ENCODE data around the gene RTEL1. TPM values are rescaled to one million over a fixed set of nuclear protein-coding genes. Genes with fewer than 3 reads are reported as not detected.

RTEL1 gene
- total and polyA plus RNA-seq, 9 donors, result 6.2 to 44.2 (median 21.3) TPM

GRCh38 chr20:63732118-63733095, 74.3 kb downstream of the RTEL1 start:
- no peak for TF ChIP-seq EP300 (IDR thresholded peaks at IDR 0.05)
- no peak for TF ChIP-seq CTCF (IDR thresholded peaks at IDR 0.05)
- no peak for TF ChIP-seq POLR2A (IDR thresholded peaks at IDR 0.05)
- Histone ChIP-seq H3K9me3 (no peaks in the 10 kb centered on the region), H3K27ac (no peak overlapping the region), H3K4me1 (ENCODE audit: insufficient read depth) (no peaks in the 10 kb centered on the region), H3K36me3 (no peaks in the 10 kb centered on the region), H3K27me3 (no peaks in the 10 kb centered on the region), H3K4me3 (no peak overlapping the region)
- intact Hi-C loops (cut with DNase I), result no loop called here
- 85 to 88% (median 87%) methylated on average over 37 to 38 of the region's 38 CpGs for WGBS, 3 donors
- DNase-seq, result peak in 1 of 5 donors; percentile 26

GRCh38 chr20:63733117-63733516, 75.0 kb downstream of the RTEL1 start:
- H3K4me3 ChIP-seq, result no peak overlapping the region
- no peaks in the 10 kb centered on the region for H3K36me3 ChIP-seq
- TF ChIP-seq EP300 (IDR thresholded peaks at IDR 0.05), result no peak
- no peak for TF ChIP-seq CTCF (IDR thresholded peaks at IDR 0.05)
- no peak for TF ChIP-seq POLR2A (IDR thresholded peaks at IDR 0.05)
- no peaks in the 10 kb centered on the region for H3K9me3 ChIP-seq
- H3K27ac ChIP-seq, result no peak overlapping the region
- WGBS, 3 donors, result 89 to 93% (median 93%) methylated on average over 13 of the region's 13 CpGs
- DNase-seq, result peak in 1 of 5 donors; percentile 36
- no peaks in the 10 kb centered on the region for H3K27me3 ChIP-seq
- intact Hi-C loops (cut with DNase I), result no loop called here
- no peaks in the 10 kb centered on the region for H3K4me1 ChIP-seq (ENCODE audit: insufficient read depth)

- no peak overlapping the region for H3K4me3 ChIP-seq
- H3K36me3 ChIP-seq, result no peaks in the 10 kb centered on the region
- peaks cover 3% of the 10 kb centered on the region for H3K4me1 ChIP-seq (ENCODE audit: insufficient read depth)
- 88 to 91% (median 89%) methylated on average over 18 of the region's 18 CpGs for WGBS, 3 donors
- no peak for DNase-seq
- intact Hi-C loops (cut with DNase I), result no loop called here
- H3K27me3 ChIP-seq, result no peaks in the 10 kb centered on the region
- no peak overlapping the region for H3K27ac ChIP-seq
- H3K9me3 ChIP-seq, result no peaks in the 10 kb centered on the region
- no peak for TF ChIP-seq EP300 (IDR thresholded peaks at IDR 0.05)
- no peak for TF ChIP-seq POLR2A (IDR thresholded peaks at IDR 0.05)
- no peak for TF ChIP-seq CTCF (IDR thresholded peaks at IDR 0.05)
Observed at GRCh38 chr20:63733579-63734081, 75.5 kb downstream of the RTEL1 start.

GRCh38 chr20:63734111-63734945, 76.2 kb downstream of the RTEL1 start:
- no peak for TF ChIP-seq CTCF (IDR thresholded peaks at IDR 0.05)
- H3K4me3 ChIP-seq, result no peak overlapping the region
- no peak overlapping the region for H3K27ac ChIP-seq
- DNase-seq, result no peak
- peaks cover 3% of the 10 kb centered on the region for H3K4me1 ChIP-seq (ENCODE audit: insufficient read depth)
- WGBS, 3 donors, result 88 to 92% (median 90%) methylated on average over 25 of the region's 25 CpGs
- intact Hi-C loops (cut with DNase I), result no loop called here
- H3K36me3 ChIP-seq, result no peaks in the 10 kb centered on the region
- no peaks in the 10 kb centered on the region for H3K27me3 ChIP-seq
- no peaks in the 10 kb centered on the region for H3K9me3 ChIP-seq
